Activated CD4-positive, alpha-beta T cell treated with anti-CD3 and anti-CD28 coated beads for 48 hours (primary cell): ENCODE measurements around the gene CMSS1.

Experiments used
- DNase-seq: peaks from one replicate; pipeline ENCODE4 v3.0.0-alpha.2; 2020

Gene CMSS1

GRCh38 chr3:100163787-100164186 is 346.1 kb downstream of the CMSS1 start:
- no peak for DNase-seq

GRCh38 chr3:100164743-100165142 is 347.1 kb downstream of the CMSS1 start:
- no peak for DNase-seq

GRCh38 chr3:100165926-100166550 is 348.4 kb downstream of the CMSS1 start:
- no peak for DNase-seq

- no peak for DNase-seq
Measured at GRCh38 chr3:100169201-100169920, 351.7 kb downstream of the CMSS1 start.

GRCh38 chr3:100170486-100170885 is 352.8 kb downstream of the CMSS1 start:
- DNase-seq: no peak

GRCh38 chr3:100171211-100171914 is 353.7 kb downstream of the CMSS1 start:
- DNase-seq: no peak

- no peak for DNase-seq
Measured at GRCh38 chr3:100173961-100174360, 356.3 kb downstream of the CMSS1 start.

- no peak for DNase-seq
Measured at GRCh38 chr3:100175637-100176280, 358.1 kb downstream of the CMSS1 start.

- DNase-seq: no peak
Measured at GRCh38 chr3:100179692-100180349, 362.2 kb downstream of the CMSS1 start.

- DNase-seq: no peak
Measured at GRCh38 chr3:100183608-100184125, 366.0 kb downstream of the CMSS1 start.

- DNase-seq: no peak
Measured at GRCh38 chr3:100184948-100185570, 367.4 kb downstream of the CMSS1 start.

- no peak for DNase-seq
Measured at GRCh38 chr3:100185847-100186246, 368.2 kb downstream of the CMSS1 start.

GRCh38 chr3:100189444-100189964 is 371.8 kb downstream of the CMSS1 start:
- DNase-seq: no peak

GRCh38 chr3:100195375-100195774 is 377.7 kb downstream of the CMSS1 start:
- DNase-seq: no peak

GRCh38 chr3:100197876-100198275 is 380.2 kb downstream of the CMSS1 start:
- DNase-seq: no peak

- no peak for DNase-seq
Measured at GRCh38 chr3:100198579-100199269, 381.1 kb downstream of the CMSS1 start.

GRCh38 chr3:100205171-100205570 is 387.5 kb downstream of the CMSS1 start:
- DNase-seq: no peak

- no peak for DNase-seq
Measured at GRCh38 chr3:100206687-100207086, 389.0 kb downstream of the CMSS1 start.

- DNase-seq: no peak
Measured at GRCh38 chr3:100207886-100208285, 390.2 kb downstream of the CMSS1 start.

GRCh38 chr3:100209169-100209568 is 391.5 kb downstream of the CMSS1 start:
- no peak for DNase-seq
